Panc1 (cell line): ENCODE measurements around the gene IL1RAP.

ENCODE experiments used
- CTCF ChIP-seq: fragments of 450-650 bp; IDR thresholded peaks from 2 replicates; pipeline ENCODE4 v1.5.1; 2017; ENCODE audit warnings: mild to moderate bottlenecking
- SIN3A ChIP-seq: IDR thresholded peaks from 2 replicates; pipeline ENCODE4 v1.6.1; 2012; ENCODE audit warnings: low read depth, mild to moderate bottlenecking, low read length, moderate library complexity, borderline replicate concordance; ENCODE audit not compliant: insufficient read depth

- TF ChIP-seq SIN3A (no peak), CTCF (no peak)
Observed at GRCh38 chr3:190619761-190620160, 105.9 kb downstream of the IL1RAP start.
